ENCODE results near the gene RPL37.
A peak's percentile ranks its signal among the peaks of the same experiment; 100 is the strongest.

Gene RPL37

DNA sequence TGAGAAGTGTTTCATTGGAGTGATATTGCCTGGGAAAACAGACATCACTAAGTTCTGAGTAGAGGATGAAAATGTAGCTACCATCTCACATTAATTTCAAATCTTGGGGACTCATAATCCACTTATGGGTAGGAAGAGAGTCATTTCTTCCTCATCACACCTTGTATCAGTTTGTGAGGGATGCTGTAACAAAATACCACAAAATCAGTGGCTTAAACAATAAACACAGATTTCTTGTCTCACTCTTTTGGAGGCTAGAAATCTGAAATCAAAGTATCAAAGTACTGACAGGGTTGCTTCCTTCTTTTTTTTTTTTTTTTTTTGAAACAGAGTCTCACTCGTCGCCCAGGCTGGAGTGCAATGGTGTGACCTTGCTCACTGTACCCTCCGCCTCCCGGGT lies 9.5 kb upstream of the RPL37 start:
- H4K91ac ChIP-seq (ENCODE audit: low read depth, low read length): no peak overlapping the region
- no peak overlapping the region for H3K18ac ChIP-seq (ENCODE audit: low read length)
- WGBS (ENCODE audit: extremely low coverage, insufficient coverage, insufficient read length): no CpG with 5 or more reads among the region's 4 CpGs
- H3K23ac ChIP-seq (ENCODE audit: low read length): no peak overlapping the region
- no peak overlapping the region for H4K8ac ChIP-seq (ENCODE audit: low read depth, low read length)
- no peaks in the 10 kb centered on the region for H3K9me3 ChIP-seq (ENCODE audit: insufficient read depth, low read depth, low read length)
- H3K14ac ChIP-seq (ENCODE audit: low read length): no peak overlapping the region
- H2BK5ac ChIP-seq (ENCODE audit: low read depth, low read length, poor library complexity): no peak overlapping the region
- no peak overlapping the region for H2BK120ac ChIP-seq (ENCODE audit: insufficient read depth, low read length, poor library complexity)
- no peak overlapping the region for H2AK5ac ChIP-seq (ENCODE audit: low read length)
- H3K4me2 ChIP-seq (ENCODE audit: low read length): no peak overlapping the region
- H3K79me2 ChIP-seq (ENCODE audit: control insufficient read depth, insufficient read depth, low read length, poor library complexity): no peaks in the 10 kb centered on the region
- H3K4me3 ChIP-seq (ENCODE audit: low read depth, low read length): no peak overlapping the region
- H3K27ac ChIP-seq (ENCODE audit: low read depth, low read length): no peak overlapping the region
- no peak overlapping the region for H4K12ac ChIP-seq (ENCODE audit: low read depth, low read length)
- H3K79me1 ChIP-seq (ENCODE audit: low read length): no peaks in the 10 kb centered on the region
- no peaks in the 10 kb centered on the region for H3K27me3 ChIP-seq (ENCODE audit: insufficient read depth, low read length)
- H2BK12ac ChIP-seq (ENCODE audit: low read length): no peak overlapping the region
- H2AFZ ChIP-seq (ENCODE audit: insufficient read depth, low read length, poor library complexity): no peak overlapping the region
- H3K4ac ChIP-seq (ENCODE audit: low read depth, low read length): no peak overlapping the region
- H3K4me1 ChIP-seq (ENCODE audit: control insufficient read depth in 1 of 2, insufficient read depth in 2 of 2, low read length in 2 of 2): peaks cover 0 to 2% of the 10 kb centered on the region in 2 experiments
- H3K36me3 ChIP-seq (ENCODE audit: control insufficient read depth in 1 of 2, insufficient read depth in 2 of 2, low read length in 2 of 2): no peaks in the 10 kb centered on the region
- DNase-seq: no peak
- no peak overlapping the region for H3K9ac ChIP-seq (ENCODE audit: low read length)

DNA sequence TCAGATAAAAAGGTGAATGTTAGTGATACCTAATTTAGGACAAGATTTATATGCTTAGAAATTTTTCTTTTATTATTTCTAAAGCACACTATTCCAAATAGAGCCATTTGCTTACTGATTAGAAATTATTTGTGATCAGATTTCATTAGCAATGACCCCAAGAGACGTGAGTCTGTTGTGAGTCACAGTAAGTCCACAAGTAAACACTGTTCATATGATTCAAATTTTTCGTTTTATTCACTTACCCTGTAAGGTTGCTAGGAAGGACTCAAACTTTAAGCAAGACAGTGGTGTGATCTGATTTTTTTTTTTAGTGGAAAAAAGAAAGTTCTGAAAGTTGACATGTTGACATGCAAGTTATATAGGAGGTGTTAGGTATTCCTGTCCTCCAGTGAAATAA lies 7.3 kb upstream of the RPL37 start:
- no peak overlapping the region for H2BK5ac ChIP-seq (ENCODE audit: low read depth, low read length, poor library complexity)
- H3K27me3 ChIP-seq (ENCODE audit: insufficient read depth, low read length): no peaks in the 10 kb centered on the region
- no peak overlapping the region for H2AFZ ChIP-seq (ENCODE audit: insufficient read depth, low read length, poor library complexity)
- H3K36me3 ChIP-seq (ENCODE audit: control insufficient read depth in 1 of 2, insufficient read depth in 2 of 2, low read length in 2 of 2): no peaks in the 10 kb centered on the region
- no peak overlapping the region for H2BK120ac ChIP-seq (ENCODE audit: insufficient read depth, low read length, poor library complexity)
- no peak overlapping the region for H3K4ac ChIP-seq (ENCODE audit: low read depth, low read length)
- no peak for DNase-seq
- no peak overlapping the region for H3K18ac ChIP-seq (ENCODE audit: low read length)
- H3K27ac ChIP-seq (ENCODE audit: low read depth, low read length): no peak overlapping the region
- no peak overlapping the region for H3K23ac ChIP-seq (ENCODE audit: low read length)
- H2BK12ac ChIP-seq (ENCODE audit: low read length): no peak overlapping the region
- no peak overlapping the region for H4K91ac ChIP-seq (ENCODE audit: low read depth, low read length)
- H3K9ac ChIP-seq (ENCODE audit: low read length): no peak overlapping the region
- no peaks in the 10 kb centered on the region for H3K79me1 ChIP-seq (ENCODE audit: low read length)
- H3K9me3 ChIP-seq (ENCODE audit: insufficient read depth, low read depth, low read length): no peaks in the 10 kb centered on the region
- H3K4me2 ChIP-seq (ENCODE audit: low read length): no peak overlapping the region
- no peak overlapping the region for H3K4me3 ChIP-seq (ENCODE audit: low read depth, low read length)
- no CpG with 5 or more reads among the region's 2 CpGs for WGBS (ENCODE audit: extremely low coverage, insufficient coverage, insufficient read length)
- no peak overlapping the region for H4K8ac ChIP-seq (ENCODE audit: low read depth, low read length)
- no peak overlapping the region for H2AK5ac ChIP-seq (ENCODE audit: low read length)
- no peak overlapping the region for H4K12ac ChIP-seq (ENCODE audit: low read depth, low read length)
- no peak overlapping the region for H3K14ac ChIP-seq (ENCODE audit: low read length)
- H3K4me1 ChIP-seq (ENCODE audit: control insufficient read depth in 1 of 2, insufficient read depth in 2 of 2, low read length in 2 of 2): peaks cover 0 to 2% of the 10 kb centered on the region in 2 experiments
- no peaks in the 10 kb centered on the region for H3K79me2 ChIP-seq (ENCODE audit: control insufficient read depth, insufficient read depth, low read length, poor library complexity)

DNA sequence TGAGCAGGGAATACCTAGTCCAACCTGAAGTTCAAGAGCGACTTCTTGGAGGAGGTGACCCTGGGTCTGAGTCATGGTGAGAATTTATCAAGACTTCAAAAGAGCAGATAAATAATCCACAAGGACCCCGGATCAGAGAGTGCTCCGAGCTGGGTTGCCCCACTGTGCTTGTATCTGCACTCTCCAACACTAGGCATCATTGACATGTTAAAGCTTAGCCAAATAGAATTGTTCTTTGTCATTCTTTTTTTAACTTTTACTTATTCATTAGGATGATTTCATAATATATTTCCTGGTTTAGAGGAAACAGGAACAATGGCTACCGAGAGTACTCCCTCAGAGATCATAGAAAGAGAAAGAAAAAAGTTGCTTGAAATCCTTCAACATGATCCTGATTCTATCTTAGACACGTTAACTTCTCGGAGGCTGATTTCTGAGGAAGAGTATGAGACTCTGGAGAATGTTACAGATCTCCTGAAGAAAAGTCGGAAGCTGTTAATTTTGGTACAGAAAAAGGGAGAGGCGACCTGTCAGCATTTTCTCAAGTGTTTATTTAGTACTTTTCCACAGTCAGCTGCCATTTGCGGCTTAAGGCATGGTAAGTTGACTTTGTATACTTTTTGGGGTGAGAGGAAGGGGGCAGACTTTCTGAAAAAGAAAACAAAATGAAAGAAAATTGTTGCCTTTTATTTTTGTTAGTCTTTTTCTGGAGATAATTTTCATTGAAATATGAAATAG lies 6.2 kb upstream of the RPL37 start, which contains the start of gene CARD6:
Gene CARD6 (plus strand): TSS at position 300 of the 738 bp plus-strand sequence. CDS start 16 bp downstream, at position 316.
- WGBS (ENCODE audit: extremely low coverage, insufficient coverage, insufficient read length): no CpG with 5 or more reads among the region's 9 CpGs
- H3K27ac ChIP-seq (ENCODE audit: low read depth, low read length): no peak within 1 kb of the TSS
- H3K4ac ChIP-seq (ENCODE audit: low read depth, low read length): no peak within 1 kb of the TSS
- no peaks in the 10 kb centered on the region for H3K79me1 ChIP-seq (ENCODE audit: low read length)
- no peak within 1 kb of the TSS for H3K14ac ChIP-seq (ENCODE audit: low read length)
- H4K8ac ChIP-seq (ENCODE audit: low read depth, low read length): peak within 1 kb of the TSS; percentile 65
- H2AFZ ChIP-seq (ENCODE audit: insufficient read depth, low read length, poor library complexity): no peak within 1 kb of the TSS
- peak within 1 kb of the TSS; percentile 31 for H2BK5ac ChIP-seq (ENCODE audit: low read depth, low read length, poor library complexity)
- H3K4me1 ChIP-seq (ENCODE audit: control insufficient read depth in 1 of 2, insufficient read depth in 2 of 2, low read length in 2 of 2): peaks cover 0 to 2% of the 10 kb centered on the region in 2 experiments
- H3K23ac ChIP-seq (ENCODE audit: low read length): no peak within 1 kb of the TSS
- no peak within 1 kb of the TSS for H3K18ac ChIP-seq (ENCODE audit: low read length)
- H3K4me2 ChIP-seq (ENCODE audit: low read length): no peak within 1 kb of the TSS
- H4K91ac ChIP-seq (ENCODE audit: low read depth, low read length): no peak within 1 kb of the TSS
- peak within 1 kb of the TSS; percentile 13 for H2BK120ac ChIP-seq (ENCODE audit: insufficient read depth, low read length, poor library complexity)
- H2AK5ac ChIP-seq (ENCODE audit: low read length): no peak within 1 kb of the TSS
- H3K9ac ChIP-seq (ENCODE audit: low read length): no peak within 1 kb of the TSS
- no peak within 1 kb of the TSS for H2BK12ac ChIP-seq (ENCODE audit: low read length)
- no peaks in the 10 kb centered on the region for H3K27me3 ChIP-seq (ENCODE audit: insufficient read depth, low read length)
- DNase-seq: peak in 1 of 2 donors; percentile 29
- no peaks in the 10 kb centered on the region for H3K36me3 ChIP-seq (ENCODE audit: control insufficient read depth in 1 of 2, insufficient read depth in 2 of 2, low read length in 2 of 2)
- no peaks in the 10 kb centered on the region for H3K79me2 ChIP-seq (ENCODE audit: control insufficient read depth, insufficient read depth, low read length, poor library complexity)
- H3K4me3 ChIP-seq (ENCODE audit: low read depth, low read length): no peak within 1 kb of the TSS
- no peak within 1 kb of the TSS for H4K12ac ChIP-seq (ENCODE audit: low read depth, low read length)
- no peaks in the 10 kb centered on the region for H3K9me3 ChIP-seq (ENCODE audit: insufficient read depth, low read depth, low read length)

DNA sequence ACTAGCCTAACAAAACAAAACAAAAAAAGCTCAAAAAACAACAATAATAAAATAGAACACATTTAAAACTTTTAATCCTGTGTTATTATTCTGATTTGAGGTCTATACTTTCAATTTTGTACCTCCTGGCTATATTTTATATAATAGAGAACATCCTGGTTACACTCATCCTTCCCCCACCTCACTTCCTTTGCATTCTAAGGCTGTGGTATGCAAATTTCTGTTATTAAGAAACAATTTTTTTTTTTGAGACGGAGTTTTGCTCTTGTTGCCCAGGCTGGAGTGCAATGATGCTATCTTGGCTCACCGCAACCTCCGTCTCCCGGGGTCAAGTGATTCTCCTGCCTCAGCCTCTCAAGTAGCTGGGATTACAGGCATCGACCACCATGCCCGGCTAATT lies 3.1 kb upstream of the RPL37 start:
- Histone ChIP-seq H2BK5ac (ENCODE audit: low read depth, low read length, poor library complexity) (no peak overlapping the region), H3K4me3 (ENCODE audit: low read depth, low read length) (no peak overlapping the region), H3K23ac (ENCODE audit: low read length) (no peak overlapping the region), H3K4me2 (ENCODE audit: low read length) (no peak overlapping the region), H3K27me3 (ENCODE audit: insufficient read depth, low read length) (no peaks in the 10 kb centered on the region), H3K79me2 (ENCODE audit: control insufficient read depth, insufficient read depth, low read length, poor library complexity) (peaks cover 15% of the 10 kb centered on the region), H2AK5ac (ENCODE audit: low read length) (no peak overlapping the region), H3K79me1 (ENCODE audit: low read length) (peaks cover 13% of the 10 kb centered on the region), H4K8ac (ENCODE audit: low read depth, low read length) (no peak overlapping the region), H3K36me3 (ENCODE audit: control insufficient read depth in 1 of 2, insufficient read depth in 2 of 2, low read length in 2 of 2) (peaks cover 3 to 8% of the 10 kb centered on the region in 2 experiments), H3K27ac (ENCODE audit: low read depth, low read length) (no peak overlapping the region), H2BK120ac (ENCODE audit: insufficient read depth, low read length, poor library complexity) (no peak overlapping the region), H2BK12ac (ENCODE audit: low read length) (no peak overlapping the region), H4K91ac (ENCODE audit: low read depth, low read length) (no peak overlapping the region), H3K14ac (ENCODE audit: low read length) (no peak overlapping the region), H3K18ac (ENCODE audit: low read length) (no peak overlapping the region), H3K9ac (ENCODE audit: low read length) (no peak overlapping the region), H4K12ac (ENCODE audit: low read depth, low read length) (no peak overlapping the region), H3K4ac (ENCODE audit: low read depth, low read length) (no peak overlapping the region), H2AFZ (ENCODE audit: insufficient read depth, low read length, poor library complexity) (no peak overlapping the region), H3K9me3 (ENCODE audit: insufficient read depth, low read depth, low read length) (no peaks in the 10 kb centered on the region), H3K4me1 (ENCODE audit: control insufficient read depth in 1 of 2, insufficient read depth in 2 of 2, low read length in 2 of 2) (peaks cover 3 to 4% of the 10 kb centered on the region in 2 experiments)
- no CpG with 5 or more reads among the region's 6 CpGs for WGBS (ENCODE audit: extremely low coverage, insufficient coverage, insufficient read length)
- no peak for DNase-seq
